ENCODE results near the gene OR2G3. TPM values are rescaled to one million over a fixed set of nuclear protein-coding genes. Genes with fewer than 3 reads are reported as not detected.

Gene OR2G3
- total and polyA plus RNA-seq, 5 donors from 2014 or later, result not detected

- Mint-ChIP-seq H3K4me3 (no peak within 1 kb of the TSS), H3K9me3 (peaks cover 0 to 8% (median 4%) of the 10 kb centered on the region in 7 donors), H3K36me3 (no peaks in the 10 kb centered on the region), H3K27ac (peak within 1 kb of the TSS in 1 of 3 donors; percentile 62), H3K27me3 (no peaks in the 10 kb centered on the region), H3K4me1 (no peaks in the 10 kb centered on the region)
- Histone ChIP-seq H3K27ac (ENCODE audit: insufficient read depth, low read length, poor library complexity, severe bottlenecking) (no peak within 1 kb of the TSS), H3K9me3 (ENCODE audit: control insufficient read depth in 2 of 2, low read length in 2 of 2) (no peaks in the 10 kb centered on the region), H3K4me3 (ENCODE audit: low read depth, low read length) (no peak within 1 kb of the TSS), H3K4me1 (ENCODE audit: control insufficient read depth, insufficient read depth, low read length, poor library complexity, severe bottlenecking) (no peaks in the 10 kb centered on the region), H3K27me3 (ENCODE audit: control insufficient read depth, insufficient read depth, low read length) (no peaks in the 10 kb centered on the region), H3K36me3 (ENCODE audit: control insufficient read depth, insufficient read depth, low read length) (no peaks in the 10 kb centered on the region)
- DNase-seq (no peak), ATAC-seq (ENCODE audit: low read depth in 2 of 2) (no peak)
Measured at GRCh38 chr1:247588060-247588459, 17.3 kb upstream of the OR2G3 start, which contains the start of gene OR2G2. TSS of gene OR2G2 (plus strand) at chr1:247588360. CDS start at chr1:247588360, 0 bp downstream.

GRCh38 chr1:247613405-247613804 is 8.0 kb downstream of the OR2G3 start:
- no peaks in the 10 kb centered on the region for H3K4me1 Mint-ChIP-seq
- DNase-seq (no peak), ATAC-seq (ENCODE audit: low read depth in 2 of 2) (no peak)
- no peak overlapping the region for H3K4me3 Mint-ChIP-seq
- H3K27me3 ChIP-seq (ENCODE audit: control insufficient read depth, insufficient read depth, low read length), result no peaks in the 10 kb centered on the region
- no peaks in the 10 kb centered on the region for H3K36me3 ChIP-seq (ENCODE audit: control insufficient read depth, insufficient read depth, low read length)
- H3K27ac ChIP-seq (ENCODE audit: insufficient read depth, low read length, poor library complexity, severe bottlenecking), result no peak overlapping the region
- no peak overlapping the region for H3K4me3 ChIP-seq (ENCODE audit: low read depth, low read length)
- no peaks in the 10 kb centered on the region for H3K4me1 ChIP-seq (ENCODE audit: control insufficient read depth, insufficient read depth, low read length, poor library complexity, severe bottlenecking)
- H3K36me3 Mint-ChIP-seq, result no peaks in the 10 kb centered on the region
- no peak overlapping the region for H3K27ac Mint-ChIP-seq
- no peaks in the 10 kb centered on the region for H3K27me3 Mint-ChIP-seq
- no peaks in the 10 kb centered on the region for H3K9me3 ChIP-seq (ENCODE audit: control insufficient read depth in 2 of 2, low read length in 2 of 2)
- H3K9me3 Mint-ChIP-seq, result peaks cover 0 to 12% (median 0%) of the 10 kb centered on the region in 7 donors

- Histone ChIP-seq H3K9me3 (ENCODE audit: control insufficient read depth in 2 of 2, low read length in 2 of 2) (no peaks in the 10 kb centered on the region), H3K4me3 (ENCODE audit: low read depth, low read length) (no peak overlapping the region), H3K27me3 (ENCODE audit: control insufficient read depth, insufficient read depth, low read length) (no peaks in the 10 kb centered on the region), H3K4me1 (ENCODE audit: control insufficient read depth, insufficient read depth, low read length, poor library complexity, severe bottlenecking) (no peaks in the 10 kb centered on the region), H3K36me3 (ENCODE audit: control insufficient read depth, insufficient read depth, low read length) (no peaks in the 10 kb centered on the region), H3K27ac (ENCODE audit: insufficient read depth, low read length, poor library complexity, severe bottlenecking) (no peak overlapping the region)
- ATAC-seq (ENCODE audit: low read depth in 2 of 2) (no peak), DNase-seq (no peak)
- no peak overlapping the region for H3K4me3 Mint-ChIP-seq
- H3K36me3 Mint-ChIP-seq, result no peaks in the 10 kb centered on the region
- H3K4me1 Mint-ChIP-seq, result no peaks in the 10 kb centered on the region
- H3K27me3 Mint-ChIP-seq, result no peaks in the 10 kb centered on the region
- peaks cover 0 to 12% (median 2%) of the 10 kb centered on the region in 7 donors for H3K9me3 Mint-ChIP-seq
- peak overlapping the region in 1 of 3 donors; percentile 10 for H3K27ac Mint-ChIP-seq
Measured at GRCh38 chr1:247614625-247615024, 9.2 kb downstream of the OR2G3 start.

GRCh38 chr1:247627951-247628350 is 22.6 kb downstream of the OR2G3 start:
- H3K4me3 ChIP-seq (ENCODE audit: low read depth, low read length), result no peak overlapping the region
- ATAC-seq (ENCODE audit: low read depth in 2 of 2) (no peak), DNase-seq (no peak)
- Mint-ChIP-seq H3K4me3 (no peak overlapping the region), H3K27ac (no peak overlapping the region), H3K36me3 (no peaks in the 10 kb centered on the region), H3K9me3 (peaks cover 0 to 11% (median 4%) of the 10 kb centered on the region in 7 donors), H3K4me1 (no peaks in the 10 kb centered on the region), H3K27me3 (no peaks in the 10 kb centered on the region)
- no peaks in the 10 kb centered on the region for H3K4me1 ChIP-seq (ENCODE audit: control insufficient read depth, insufficient read depth, low read length, poor library complexity, severe bottlenecking)
- H3K27ac ChIP-seq (ENCODE audit: insufficient read depth, low read length, poor library complexity, severe bottlenecking), result no peak overlapping the region
- no peaks in the 10 kb centered on the region for H3K27me3 ChIP-seq (ENCODE audit: control insufficient read depth, insufficient read depth, low read length)
- H3K36me3 ChIP-seq (ENCODE audit: control insufficient read depth, insufficient read depth, low read length), result no peaks in the 10 kb centered on the region
- H3K9me3 ChIP-seq (ENCODE audit: control insufficient read depth in 2 of 2, low read length in 2 of 2), result no peaks in the 10 kb centered on the region

- ATAC-seq (ENCODE audit: low read depth in 2 of 2) (no peak), DNase-seq (no peak)
- H3K4me1 Mint-ChIP-seq, result no peaks in the 10 kb centered on the region
- H3K9me3 Mint-ChIP-seq, result peaks cover 0 to 17% (median 7%) of the 10 kb centered on the region in 7 donors
- H3K36me3 Mint-ChIP-seq, result no peaks in the 10 kb centered on the region
- Histone ChIP-seq H3K4me3 (ENCODE audit: low read depth, low read length) (no peak overlapping the region), H3K4me1 (ENCODE audit: control insufficient read depth, insufficient read depth, low read length, poor library complexity, severe bottlenecking) (no peaks in the 10 kb centered on the region), H3K27ac (ENCODE audit: insufficient read depth, low read length, poor library complexity, severe bottlenecking) (no peak overlapping the region), H3K27me3 (ENCODE audit: control insufficient read depth, insufficient read depth, low read length) (no peaks in the 10 kb centered on the region), H3K9me3 (ENCODE audit: control insufficient read depth in 2 of 2, low read length in 2 of 2) (no peaks in the 10 kb centered on the region), H3K36me3 (ENCODE audit: control insufficient read depth, insufficient read depth, low read length) (no peaks in the 10 kb centered on the region)
- no peak overlapping the region for H3K27ac Mint-ChIP-seq
- H3K27me3 Mint-ChIP-seq, result no peaks in the 10 kb centered on the region
- H3K4me3 Mint-ChIP-seq, result no peak overlapping the region
Measured at GRCh38 chr1:247638011-247638410, 32.6 kb downstream of the OR2G3 start.

GRCh38 chr1:247638781-247639180 is 33.4 kb downstream of the OR2G3 start:
- H3K9me3 ChIP-seq (ENCODE audit: control insufficient read depth in 2 of 2, low read length in 2 of 2), result no peaks in the 10 kb centered on the region
- no peaks in the 10 kb centered on the region for H3K36me3 ChIP-seq (ENCODE audit: control insufficient read depth, insufficient read depth, low read length)
- no peaks in the 10 kb centered on the region for H3K4me1 Mint-ChIP-seq
- H3K27me3 Mint-ChIP-seq, result no peaks in the 10 kb centered on the region
- no peaks in the 10 kb centered on the region for H3K27me3 ChIP-seq (ENCODE audit: control insufficient read depth, insufficient read depth, low read length)
- H3K9me3 Mint-ChIP-seq, result peaks cover 0 to 15% (median 7%) of the 10 kb centered on the region in 7 donors
- H3K4me1 ChIP-seq (ENCODE audit: control insufficient read depth, insufficient read depth, low read length, poor library complexity, severe bottlenecking), result no peaks in the 10 kb centered on the region
- H3K27ac ChIP-seq (ENCODE audit: insufficient read depth, low read length, poor library complexity, severe bottlenecking), result no peak overlapping the region
- no peak overlapping the region for H3K27ac Mint-ChIP-seq
- H3K4me3 Mint-ChIP-seq, result no peak overlapping the region
- H3K4me3 ChIP-seq (ENCODE audit: low read depth, low read length), result no peak overlapping the region
- ATAC-seq (ENCODE audit: low read depth in 2 of 2) (no peak), DNase-seq (no peak)
- no peaks in the 10 kb centered on the region for H3K36me3 Mint-ChIP-seq

- Mint-ChIP-seq H3K27me3 (no peaks in the 10 kb centered on the region), H3K4me3 (no peak overlapping the region), H3K27ac (no peak overlapping the region), H3K4me1 (no peaks in the 10 kb centered on the region), H3K36me3 (no peaks in the 10 kb centered on the region), H3K9me3 (peaks cover 0 to 12% (median 4%) of the 10 kb centered on the region in 7 donors)
- ATAC-seq (ENCODE audit: low read depth in 2 of 2), result no peak
- no peaks in the 10 kb centered on the region for H3K9me3 ChIP-seq (ENCODE audit: control insufficient read depth in 2 of 2, low read length in 2 of 2)
- no peaks in the 10 kb centered on the region for H3K27me3 ChIP-seq (ENCODE audit: control insufficient read depth, insufficient read depth, low read length)
- no peaks in the 10 kb centered on the region for H3K36me3 ChIP-seq (ENCODE audit: control insufficient read depth, insufficient read depth, low read length)
- H3K4me1 ChIP-seq (ENCODE audit: control insufficient read depth, insufficient read depth, low read length, poor library complexity, severe bottlenecking), result no peaks in the 10 kb centered on the region
- H3K27ac ChIP-seq (ENCODE audit: insufficient read depth, low read length, poor library complexity, severe bottlenecking), result no peak overlapping the region
- no peak for DNase-seq
- H3K4me3 ChIP-seq (ENCODE audit: low read depth, low read length), result no peak overlapping the region
Measured at GRCh38 chr1:247639381-247639981, 34.1 kb downstream of the OR2G3 start.

GRCh38 chr1:247642742-247643141 is 37.4 kb downstream of the OR2G3 start:
- H3K4me3 ChIP-seq (ENCODE audit: low read depth, low read length), result no peak overlapping the region
- H3K27ac ChIP-seq (ENCODE audit: insufficient read depth, low read length, poor library complexity, severe bottlenecking), result no peak overlapping the region
- Mint-ChIP-seq H3K36me3 (no peaks in the 10 kb centered on the region), H3K27me3 (no peaks in the 10 kb centered on the region), H3K4me3 (no peak overlapping the region), H3K9me3 (peaks cover 0 to 7% (median 4%) of the 10 kb centered on the region in 7 donors), H3K27ac (no peak overlapping the region), H3K4me1 (no peaks in the 10 kb centered on the region)
- no peaks in the 10 kb centered on the region for H3K27me3 ChIP-seq (ENCODE audit: control insufficient read depth, insufficient read depth, low read length)
- DNase-seq, result no peak
- ATAC-seq (ENCODE audit: low read depth in 2 of 2), result no peak
- H3K9me3 ChIP-seq (ENCODE audit: control insufficient read depth in 2 of 2, low read length in 2 of 2), result no peaks in the 10 kb centered on the region
- no peaks in the 10 kb centered on the region for H3K4me1 ChIP-seq (ENCODE audit: control insufficient read depth, insufficient read depth, low read length, poor library complexity, severe bottlenecking)
- H3K36me3 ChIP-seq (ENCODE audit: control insufficient read depth, insufficient read depth, low read length), result no peaks in the 10 kb centered on the region

Measured in CD4-positive, CD25-positive, alpha-beta regulatory T cell (primary cell).